Globus pallidus (tissue), 1 donor: ENCODE data around the gene FBXL16.
A peak's percentile ranks its signal among the peaks of the same experiment; 100 is the strongest.
"Not testable (repeated sequence)": the region's sequence is repeated elsewhere in the genome, so short reads cannot be mapped to it uniquely, and the experiment has no call there.

ENCODE experiments used
- DNase-seq: peaks from one replicate; pipeline ENCODE4 v3.0.0-alpha.2; 2015; ENCODE audit warnings: low spot score

FBXL16 gene

GRCh38 chr16:709566-710499 is 4.2 kb upstream of the FBXL16 start:
- DNase-seq = peak; percentile 73

- DNase-seq = no peak
Measured at GRCh38 chr16:708959-709358, 3.4 kb upstream of the FBXL16 start.

GRCh38 chr16:708019-708418 is 2.4 kb upstream of the FBXL16 start:
- no peak for DNase-seq

- no peak for DNase-seq
Measured at GRCh38 chr16:707062-707538, 1.5 kb upstream of the FBXL16 start.

GRCh38 chr16:706189-707061 is 824 bp upstream of the FBXL16 start:
- no peak for DNase-seq

- DNase-seq = no peak
Measured at GRCh38 chr16:704552-705380, 835 bp downstream of the FBXL16 start.

- no peak for DNase-seq
Measured at GRCh38 chr16:704047-704446, 1.6 kb downstream of the FBXL16 start.

- no peak for DNase-seq
Measured at GRCh38 chr16:703406-703805, 2.2 kb downstream of the FBXL16 start.

- no peak for DNase-seq
Measured at GRCh38 chr16:702341-702740, 3.3 kb downstream of the FBXL16 start.

- DNase-seq = no peak
Measured at GRCh38 chr16:700684-701584, 4.7 kb downstream of the FBXL16 start.

- no peak for DNase-seq
Measured at GRCh38 chr16:698911-699671, 6.5 kb downstream of the FBXL16 start.

GRCh38 chr16:695355-696089 is 10.1 kb downstream of the FBXL16 start:
- DNase-seq = no peak

GRCh38 chr16:694863-695354 is 10.7 kb downstream of the FBXL16 start:
- DNase-seq = no peak

GRCh38 chr16:694187-694862 is 11.3 kb downstream of the FBXL16 start:
- DNase-seq = no peak

GRCh38 chr16:693766-694165 is 11.8 kb downstream of the FBXL16 start:
- DNase-seq = no peak

GRCh38 chr16:693364-693763 is 12.2 kb downstream of the FBXL16 start:
- DNase-seq = no peak

GRCh38 chr16:692356-693108 is 13.1 kb downstream of the FBXL16 start:
- no peak for DNase-seq

GRCh38 chr16:691242-691641 is 14.4 kb downstream of the FBXL16 start:
- DNase-seq = not testable (repeated sequence)
